Forelimb muscle (tissue), 1 donor: ENCODE results near the gene AIRE. TPM values are rescaled to one million over a fixed set of nuclear protein-coding genes. Genes with fewer than 3 reads are reported as not detected.
"Not testable (repeated sequence)": the region's sequence is repeated elsewhere in the genome, so short reads cannot be mapped to it uniquely, and the experiment has no call there.

Source experiments
- DNase-seq: peaks from one replicate; pipeline ENCODE4 v3.0.0-alpha.2; 2013; ENCODE audit warnings: low read depth
- polyA plus RNA-seq: library from polyadenylated mRNA; unstranded; fragments of 120-200 nt; gene quantifications from one replicate; pipeline ENCODE4 v1.2.1, GENCODE V29; 2013; ENCODE audit not compliant: insufficient read length

Gene AIRE
- polyA plus RNA-seq, 1 donor, result not detected

- DNase-seq, result no peak
These were observed 6.5 kb downstream of the AIRE start for GRCh38 chr21:44291936-44292811.

DNA sequence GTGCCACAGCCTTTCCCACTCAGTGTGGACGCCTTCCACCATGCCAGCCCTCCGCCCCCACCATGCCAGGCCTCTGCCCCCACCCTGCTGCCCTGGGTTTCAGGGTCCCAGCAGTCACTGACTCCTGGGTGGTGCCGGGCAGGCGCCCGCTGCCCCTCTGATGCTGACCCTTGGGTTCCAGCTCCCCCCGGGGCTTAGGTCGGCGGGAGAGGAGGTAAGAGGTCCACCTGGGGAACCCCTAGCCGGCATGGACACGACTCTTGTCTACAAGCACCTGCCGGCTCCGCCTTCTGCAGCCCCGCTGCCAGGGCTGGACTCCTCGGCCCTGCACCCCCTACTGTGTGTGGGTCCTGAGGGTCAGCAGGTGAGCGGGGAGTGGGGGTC, 7.1 kb downstream of the AIRE start:
- no peak for DNase-seq

GRCh38 chr21:44293551-44294231, 8.0 kb downstream of the AIRE start:
- no peak for DNase-seq

DNA sequence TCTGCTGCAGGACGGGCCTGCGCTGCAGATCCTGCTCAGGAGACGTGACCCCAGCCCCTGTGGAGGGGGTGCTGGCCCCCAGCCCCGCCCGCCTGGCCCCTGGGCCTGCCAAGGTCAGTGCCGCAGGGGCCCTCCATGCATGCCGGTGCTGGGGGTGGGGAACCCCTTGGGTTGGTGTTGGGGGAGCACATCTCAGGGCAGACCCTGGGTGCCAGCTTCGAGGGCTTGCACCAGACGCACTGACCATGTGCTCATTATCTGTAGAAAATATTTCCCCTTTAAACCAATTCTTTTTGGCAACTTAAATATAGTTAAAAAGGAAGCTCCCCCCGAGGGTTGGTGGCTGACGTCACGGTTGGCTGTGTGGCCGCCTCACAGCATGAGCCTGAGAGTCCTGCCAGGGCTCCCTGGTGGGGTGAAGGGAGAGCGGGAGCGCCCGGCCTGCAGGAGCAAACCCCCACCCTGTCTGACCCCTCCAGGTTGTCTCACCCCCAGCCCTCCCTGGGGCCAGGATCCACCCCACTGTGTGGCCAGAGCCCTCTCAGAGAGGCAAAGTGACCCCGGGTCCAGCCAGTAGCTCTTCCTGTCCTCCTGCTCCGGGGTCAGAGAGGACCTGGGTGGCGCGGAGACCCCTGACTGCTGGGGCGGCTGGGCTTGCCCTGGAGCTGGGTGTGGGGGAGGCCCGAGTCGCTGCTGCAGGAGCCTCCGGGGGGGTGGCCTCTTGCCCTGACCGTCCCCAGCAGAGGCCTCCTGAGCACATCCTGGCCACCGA, 8.9 kb downstream of the AIRE start:
- no peak for DNase-seq

DNA sequence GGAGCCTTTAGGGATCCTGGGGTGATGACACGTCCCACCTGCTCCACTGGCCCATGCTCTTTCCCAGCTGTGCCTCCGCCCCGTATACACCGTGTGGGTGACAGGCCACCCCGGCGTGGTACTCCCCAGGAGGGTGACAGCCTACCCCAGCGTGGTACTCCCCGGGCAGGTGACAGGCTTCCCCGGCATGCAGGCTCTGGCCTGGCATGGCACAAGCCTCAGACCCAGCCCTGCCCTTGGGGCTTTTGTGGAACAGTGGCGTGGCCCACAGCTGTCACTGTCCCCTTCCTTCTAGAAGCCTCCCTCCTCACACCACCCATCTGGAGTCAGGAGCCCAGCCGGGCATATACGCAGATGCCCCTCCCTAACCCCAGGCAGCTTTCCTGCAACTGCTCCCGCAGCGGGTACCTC, 9.5 kb downstream of the AIRE start:
- no peak for DNase-seq

DNA sequence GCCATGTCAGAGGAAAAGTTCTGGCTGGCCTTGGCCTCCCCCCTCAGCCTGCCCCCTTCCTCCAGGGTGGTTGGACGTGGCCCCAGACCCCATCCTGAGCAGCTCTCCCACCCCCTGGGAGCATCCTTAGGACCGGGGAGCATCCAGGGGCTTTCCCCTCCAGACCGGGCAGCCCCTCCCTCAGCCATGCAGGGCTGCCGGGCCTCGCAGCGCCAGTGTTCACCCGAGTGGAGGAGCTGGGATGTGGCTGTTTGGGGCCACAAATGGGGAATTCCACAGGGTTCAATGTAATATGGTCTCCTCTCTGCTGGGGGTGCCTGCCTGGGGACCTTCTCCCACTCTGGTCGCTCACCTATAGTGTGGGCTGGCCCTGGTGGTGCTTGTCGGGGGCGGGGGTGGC, 10.0 kb downstream of the AIRE start:
- no peak for DNase-seq

GRCh38 chr21:44296103-44296519, 10.4 kb downstream of the AIRE start:
- DNase-seq, result no peak

DNA sequence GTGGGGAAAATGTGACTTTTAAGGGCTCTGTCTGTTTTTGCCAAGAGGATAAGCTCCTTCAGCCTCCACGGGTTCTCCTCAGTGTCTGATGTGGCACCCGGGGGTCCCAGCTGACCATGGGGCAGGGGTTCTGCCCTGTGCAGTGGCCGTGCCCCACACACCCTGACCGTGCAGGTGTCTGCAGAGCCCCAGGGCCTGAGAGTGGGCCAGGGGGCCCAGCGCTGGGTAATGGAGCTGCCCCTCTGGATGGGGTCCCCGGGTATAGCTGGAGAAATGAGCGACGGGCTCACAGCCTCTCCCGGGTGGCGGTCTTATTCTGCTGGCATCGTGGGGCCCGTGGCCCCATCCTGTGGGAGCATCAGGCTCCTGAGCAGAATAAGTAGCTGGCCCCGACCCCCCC, 11.2 kb downstream of the AIRE start:
- DNase-seq, result no peak

- DNase-seq, result peak; percentile 68
These were observed 12.0 kb downstream of the AIRE start for GRCh38 chr21:44297525-44298290.

DNA sequence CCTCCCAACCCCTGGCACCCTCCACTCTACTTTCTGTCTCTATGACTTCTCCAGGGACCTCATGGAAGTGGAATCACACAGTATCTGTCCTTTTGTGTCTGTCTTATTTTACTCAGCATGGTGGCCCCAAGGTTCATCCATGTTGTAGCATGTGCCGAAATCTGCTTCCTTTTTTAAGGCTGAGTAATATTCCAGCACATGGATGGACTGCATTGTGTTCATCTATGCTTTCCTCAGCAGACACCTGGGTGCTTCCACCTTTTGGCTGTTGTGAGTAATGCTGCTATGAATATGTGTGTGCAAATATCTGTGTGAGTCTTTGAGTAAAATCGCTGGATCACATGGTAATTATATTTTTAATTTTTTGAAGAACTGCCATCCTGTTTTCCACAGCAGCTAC, 12.6 kb downstream of the AIRE start:
- no peak for DNase-seq

DNA sequence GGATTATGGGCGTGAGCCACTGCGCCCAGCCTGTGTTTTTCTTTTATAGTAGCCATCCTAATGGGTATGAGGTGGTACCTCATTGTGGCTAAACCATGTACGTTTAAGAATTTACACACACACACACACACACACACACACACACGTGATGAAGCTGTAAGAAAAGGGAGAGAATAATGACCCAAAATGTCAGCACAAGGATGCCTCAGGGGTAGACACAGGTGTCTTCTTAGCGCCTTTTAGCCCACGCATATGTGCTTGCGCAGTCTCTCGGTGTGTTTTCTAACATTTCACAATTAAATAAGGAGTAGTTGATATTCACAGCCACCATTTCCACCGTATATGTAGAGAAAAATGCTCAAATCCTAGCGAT, 13.4 kb downstream of the AIRE start:
- no peak for DNase-seq

- DNase-seq, result no peak
These were observed 14.0 kb downstream of the AIRE start, which contains the start of gene PFKL for GRCh38 chr21:44299458-44300261. TSS of gene PFKL (plus strand) at chr21:44300053. CDS start at chr21:44300106, 53 bp downstream.

GRCh38 chr21:44300262-44300959, 14.7 kb downstream of the AIRE start:
- no peak for DNase-seq

DNA sequence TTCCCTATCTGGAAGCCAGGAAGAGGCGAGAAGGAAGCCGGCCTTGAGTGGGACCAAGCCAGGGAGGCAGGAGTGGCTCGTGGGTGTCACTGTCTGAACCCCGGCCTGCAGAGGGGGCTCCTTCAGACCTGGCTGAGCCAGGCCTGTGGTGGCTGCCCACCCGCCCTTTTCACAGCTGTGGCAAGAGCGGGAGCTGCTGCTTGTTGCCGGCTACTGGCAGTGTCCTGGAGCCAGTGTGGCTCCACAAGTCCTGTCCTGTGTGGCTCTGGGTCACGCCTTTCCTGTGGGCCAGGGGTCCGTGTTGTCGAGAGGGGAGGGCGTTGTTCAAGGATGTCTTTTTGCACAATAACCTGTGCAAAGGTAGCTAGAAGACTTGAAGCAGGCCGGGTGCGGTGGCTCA, 15.5 kb downstream of the AIRE start:
- DNase-seq, result no peak

GRCh38 chr21:44301961-44302406, 16.3 kb downstream of the AIRE start:
- no peak for DNase-seq

DNA sequence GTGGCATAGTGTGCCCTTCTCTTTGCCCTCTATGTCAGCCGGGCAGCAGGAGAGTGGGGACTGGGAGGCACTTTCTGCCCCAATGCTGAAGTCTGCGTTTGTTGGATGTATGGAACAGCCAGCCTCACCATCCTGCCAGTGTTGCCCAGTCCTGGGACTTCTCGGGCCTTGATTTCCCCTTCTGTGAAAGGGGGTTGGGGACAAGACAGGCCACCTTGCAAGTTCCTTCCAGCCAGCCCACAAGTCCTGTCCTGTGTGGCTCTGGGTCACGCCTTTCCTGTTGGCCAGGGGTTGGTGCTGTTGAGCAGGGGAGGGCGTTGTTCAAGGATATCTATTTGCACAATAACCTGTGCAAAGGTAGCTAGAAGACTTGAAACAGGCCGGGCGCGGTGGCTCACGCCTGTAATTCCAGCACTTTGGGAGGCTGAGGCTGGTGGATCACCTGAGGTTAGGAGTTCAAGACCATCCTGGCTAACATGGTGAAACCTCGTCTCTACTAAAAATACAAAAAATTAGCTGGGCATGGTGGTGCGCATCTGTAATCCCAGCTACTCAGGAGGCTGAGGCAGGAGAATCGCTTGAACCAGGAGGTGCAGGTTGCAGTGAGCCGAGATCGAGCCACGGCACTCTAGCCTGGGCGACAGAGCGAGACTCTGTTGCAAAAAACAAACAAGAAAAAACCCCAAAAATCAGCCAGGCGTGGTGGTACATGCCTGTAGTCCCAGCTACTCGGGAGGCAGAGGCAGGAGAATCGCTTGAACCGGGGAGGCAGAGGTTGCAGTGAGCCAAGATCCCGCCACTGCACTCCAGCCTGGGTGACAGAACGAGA, 17.1 kb downstream of the AIRE start:
- DNase-seq, result not testable (repeated sequence)

DNA sequence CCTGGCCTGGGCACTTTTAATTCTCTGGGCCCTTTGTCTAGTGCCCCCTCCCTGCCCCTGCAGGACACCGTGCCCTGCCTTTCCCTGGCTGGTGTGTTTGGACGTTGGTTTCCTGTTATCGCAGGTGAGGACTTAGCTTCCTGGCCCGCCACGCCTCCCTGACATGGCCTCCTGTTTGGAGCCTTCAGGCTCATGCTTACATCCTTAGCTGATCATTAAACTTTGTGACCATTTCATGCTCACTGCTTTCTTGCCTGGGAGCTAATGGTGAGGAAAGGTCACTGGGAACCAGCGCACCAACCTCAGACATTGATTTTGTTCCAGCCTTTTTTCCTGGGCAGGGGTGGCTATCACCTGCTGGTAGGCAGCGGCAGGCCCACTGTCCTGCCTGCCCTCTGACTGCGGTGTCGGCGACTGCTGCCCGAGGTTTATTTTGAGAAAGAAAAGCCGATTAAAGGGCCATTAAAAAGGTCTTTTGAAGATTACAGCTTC, 17.9 kb downstream of the AIRE start:
- no peak for DNase-seq

DNA sequence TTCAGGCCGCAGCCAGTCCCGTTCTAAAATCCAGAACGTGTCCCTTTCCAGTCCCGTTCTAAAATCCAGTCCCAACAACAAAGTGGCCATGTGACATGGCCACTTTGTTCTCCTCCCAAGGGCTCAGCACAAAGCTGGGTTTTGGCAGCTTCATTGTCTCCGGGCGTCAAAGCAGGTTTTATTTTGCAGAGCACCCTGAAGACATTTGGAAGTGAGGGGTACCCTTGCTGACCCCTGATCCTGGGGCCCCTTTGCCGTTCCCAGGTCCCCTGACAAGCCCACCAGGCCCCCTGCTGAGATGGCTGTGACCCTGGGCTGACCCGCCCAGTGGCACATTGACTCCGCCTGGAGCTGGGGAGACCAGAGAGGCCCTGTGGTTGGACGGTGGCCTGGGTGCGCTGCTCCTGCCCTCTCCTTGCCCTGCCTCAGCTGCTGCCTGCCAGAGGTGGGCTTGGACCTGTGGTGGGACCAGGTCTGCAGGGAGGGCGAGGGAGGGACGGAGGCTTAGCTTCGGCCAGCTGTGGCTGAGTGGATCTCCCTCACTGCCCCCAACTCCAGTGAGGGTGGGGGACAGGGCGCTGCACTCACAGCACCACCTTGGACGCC, 18.4 kb downstream of the AIRE start:
- DNase-seq, result no peak
